Kidney epithelial cell (primary cell): ENCODE measurements around the gene MED7. TPM values are rescaled to one million over a fixed set of nuclear protein-coding genes. Genes with fewer than 3 reads are reported as not detected.

Experiments used
- DNase-seq: peaks from one replicate; pipeline ENCODE4 v3.0.0-alpha.2; 2010; ENCODE audit warnings: low read depth
- H3K27me3 ChIP-seq: 2 replicates; pipeline ENCODE4 v1.6.0; 2011; ENCODE audit warnings: low read length; ENCODE audit not compliant: control insufficient read depth, insufficient read depth
- H3K36me3 ChIP-seq: 2 replicates; pipeline ENCODE4 v1.5.1; 2011; ENCODE audit warnings: low read length; ENCODE audit not compliant: control insufficient read depth, insufficient read depth
- H3K4me3 ChIP-seq: 2 replicates; pipeline ENCODE4 v1.5.1; 2011; ENCODE audit warnings: low read depth, mild to moderate bottlenecking, control low read depth, low read length
- CTCF ChIP-seq: IDR thresholded peaks from 2 replicates; pipeline ENCODE4 v1.5.1; 2011; ENCODE audit warnings: mild to moderate bottlenecking, moderate library complexity, low read length, control low read depth, inconsistent platforms; ENCODE audit not compliant: insufficient read depth, poor library complexity, severe bottlenecking
- total RNA-seq: library from RNA; depleted of rRNA; stranded (reverse); fragments of >200 nt; gene quantifications from 2 replicates; pipeline ENCODE4 v1.2.3, GENCODE V29; 2015

MED7 gene
- total RNA-seq, 1 donor from 2014 or later, result 12.2 TPM

DNA sequence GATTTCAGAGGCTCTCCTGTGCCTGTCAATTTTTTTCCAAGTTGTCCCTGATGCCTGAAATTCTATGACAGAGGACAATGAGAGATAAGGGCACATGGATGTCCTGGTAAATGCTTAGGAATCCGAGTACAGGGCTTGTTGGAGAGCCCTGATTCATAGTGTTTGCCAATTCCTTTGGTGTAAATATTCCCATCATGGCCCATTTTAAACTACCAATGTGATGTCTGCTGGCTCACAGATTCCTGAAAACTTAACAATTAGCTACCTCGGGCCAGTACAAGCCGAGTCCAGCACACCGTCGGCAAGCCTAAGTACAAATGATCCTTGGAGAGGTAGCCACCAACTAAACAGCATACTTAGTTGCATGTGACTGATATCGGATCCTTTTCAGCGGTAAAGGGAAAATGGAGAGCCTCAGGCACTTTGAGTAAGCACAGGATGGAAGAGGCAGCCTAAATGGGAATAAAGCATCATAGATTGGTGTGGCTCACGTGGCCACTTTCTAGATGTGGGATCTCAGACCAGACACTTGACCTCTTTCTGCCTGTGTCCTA lies 41.5 kb upstream of the MED7 start:
- DNase-seq, result no peak
- Histone ChIP-seq H3K36me3 (no peaks in the 10 kb centered on the region), H3K4me3 (no peak overlapping the region), H3K27me3 (no peaks in the 10 kb centered on the region)
- no peak for TF ChIP-seq CTCF

DNA sequence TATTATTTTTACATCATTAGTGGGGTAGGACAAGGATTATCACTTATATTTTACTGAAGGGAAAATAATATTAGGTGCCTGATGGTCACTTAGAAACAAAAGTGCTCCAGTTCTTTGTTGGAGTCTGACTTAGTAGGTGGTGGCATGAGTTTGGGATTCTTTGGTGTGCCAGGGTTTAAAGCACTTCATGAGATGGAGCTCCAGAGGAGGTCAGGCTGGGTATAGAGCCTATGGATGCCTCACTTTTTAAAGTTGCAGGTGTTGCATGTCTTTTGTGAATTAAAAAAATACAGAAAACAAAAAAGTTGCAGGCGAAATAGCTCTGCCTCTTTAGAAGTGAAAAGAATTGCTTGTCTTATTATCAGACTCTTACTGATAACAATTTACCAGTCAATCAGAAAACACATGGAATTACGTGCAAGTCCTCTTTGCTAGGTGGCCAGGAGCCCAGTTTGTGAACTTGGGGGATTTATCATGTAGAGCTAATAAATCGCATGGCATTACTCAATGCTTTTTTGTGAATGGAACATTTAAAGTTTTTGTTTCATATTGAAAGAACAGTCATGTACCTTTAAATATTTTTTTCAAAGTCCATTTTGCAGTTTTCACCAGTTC lies 39.6 kb upstream of the MED7 start:
- no peak for DNase-seq
- H3K36me3 ChIP-seq, result no peaks in the 10 kb centered on the region
- no peak for TF ChIP-seq CTCF
- H3K27me3 ChIP-seq, result no peaks in the 10 kb centered on the region
- H3K4me3 ChIP-seq, result no peak overlapping the region

DNA sequence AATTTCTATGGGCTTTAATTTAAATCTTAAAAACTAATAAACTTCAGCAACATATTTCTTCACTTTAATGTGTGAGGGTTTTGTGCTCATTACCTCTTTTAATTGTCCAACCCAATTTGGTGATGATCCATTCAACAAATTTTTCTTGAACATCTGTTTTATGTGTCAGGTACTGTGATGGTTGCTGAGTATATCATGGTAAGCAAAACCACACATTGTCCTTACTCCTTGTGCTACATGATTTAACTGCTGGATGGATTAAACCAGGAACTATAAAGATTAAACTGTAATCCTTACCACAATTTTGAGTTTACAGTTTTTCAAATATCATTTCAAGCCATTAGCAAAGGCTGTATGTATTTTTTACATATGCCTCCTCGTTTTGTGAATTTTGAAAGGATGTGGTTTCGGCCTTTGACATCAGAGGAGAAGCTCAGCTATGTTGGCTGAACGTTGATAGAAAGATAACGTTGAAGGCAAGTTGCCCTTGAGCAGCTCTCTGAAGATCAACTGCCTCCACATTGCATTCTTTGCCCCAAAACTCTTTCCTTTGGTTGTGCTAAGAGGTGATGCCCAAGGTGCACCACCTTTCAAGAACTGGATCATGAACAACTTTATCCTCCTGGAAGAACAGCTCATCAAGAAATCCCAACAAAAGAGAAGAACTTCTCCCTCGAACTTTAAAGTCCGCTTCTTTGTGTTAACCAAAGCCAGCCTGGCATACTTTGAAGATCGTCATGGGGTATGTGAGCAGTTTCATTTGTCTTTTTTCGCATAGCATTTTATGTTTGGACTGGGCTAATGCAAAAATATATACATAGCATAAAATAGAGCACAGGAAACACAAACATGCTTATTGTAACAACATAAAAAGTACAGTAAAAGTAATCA lies 38.0 kb upstream of the MED7 start, which contains the start of gene ITK:
Gene ITK (plus strand): TSS at position 467 of the 891 bp plus-strand sequence. CDS start 138 bp downstream, at position 605.
- Histone ChIP-seq H3K4me3 (no peak within 1 kb of the TSS), H3K27me3 (no peaks in the 10 kb centered on the region), H3K36me3 (no peaks in the 10 kb centered on the region)
- TF ChIP-seq CTCF, result no peak
- no peak for DNase-seq

GRCh38 chr5:157178966-157179365 lies 36.3 kb upstream of the MED7 start:
- DNase-seq, result no peak
- Histone ChIP-seq H3K4me3 (no peak overlapping the region), H3K36me3 (no peaks in the 10 kb centered on the region), H3K27me3 (no peaks in the 10 kb centered on the region)
- no peak for TF ChIP-seq CTCF

- DNase-seq, result no peak
- H3K36me3 ChIP-seq, result no peaks in the 10 kb centered on the region
- no peak for TF ChIP-seq CTCF
- no peak overlapping the region for H3K4me3 ChIP-seq
- no peaks in the 10 kb centered on the region for H3K27me3 ChIP-seq
These were observed 35.3 kb upstream of the MED7 start for GRCh38 chr5:157177953-157178352.
